ACHN (cell line): ENCODE measurements around the gene C7orf33.
"Not testable (repeated sequence)": the region's sequence is repeated elsewhere in the genome, so short reads cannot be mapped to it uniquely, and the experiment has no call there.

Experiments
- DNase-seq: peaks from one replicate; pipeline ENCODE4 v3.0.0-alpha.2; 2015
- in situ Hi-C: cut with HindIII; loops from 2 replicates; pipeline ENCODE4 v1.10.0; 2017; ENCODE audit warnings: low sequenced_read_pairs, low pct_ligation_motif_present, low pct_unique_long_range_greater_than_20kb

Gene C7orf33

DNA sequence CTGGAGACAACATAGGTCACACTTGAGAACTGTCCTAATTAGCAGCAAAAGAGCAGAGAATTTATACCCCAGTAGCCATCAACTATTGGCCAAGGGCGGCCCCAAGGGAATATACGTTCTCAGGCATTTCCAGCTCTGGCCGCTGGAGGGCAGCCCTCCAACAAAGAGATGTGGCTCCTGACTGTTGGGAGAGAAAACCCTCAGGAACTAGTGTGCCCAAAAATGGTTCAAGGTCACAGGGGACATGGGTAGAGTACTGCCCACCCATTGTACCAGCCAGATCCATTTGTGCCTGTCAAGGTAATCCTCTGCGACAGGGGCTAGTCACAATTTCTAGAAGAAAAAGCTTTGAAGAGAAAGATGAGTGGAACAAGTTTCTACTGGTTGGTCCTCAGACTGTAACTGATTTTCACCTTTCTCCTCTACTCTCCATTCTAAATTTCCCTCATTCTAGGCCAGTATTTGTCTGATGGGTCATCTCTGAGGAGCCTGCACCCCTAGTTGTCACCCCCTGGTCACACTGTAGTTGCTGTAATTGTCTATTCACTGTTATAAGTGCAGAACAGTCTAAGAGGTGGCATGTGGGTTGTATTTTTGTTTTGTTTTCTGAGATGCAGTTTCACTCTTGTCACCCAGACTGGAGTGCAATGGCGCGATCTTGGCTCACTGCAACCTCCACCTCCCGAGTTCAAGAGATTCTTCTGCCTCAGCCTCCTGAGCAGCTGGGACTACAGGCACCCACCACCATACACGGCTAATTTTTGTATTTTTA is 14.7 kb upstream of the C7orf33 start:
- in situ Hi-C loops: no loop called here

DNA sequence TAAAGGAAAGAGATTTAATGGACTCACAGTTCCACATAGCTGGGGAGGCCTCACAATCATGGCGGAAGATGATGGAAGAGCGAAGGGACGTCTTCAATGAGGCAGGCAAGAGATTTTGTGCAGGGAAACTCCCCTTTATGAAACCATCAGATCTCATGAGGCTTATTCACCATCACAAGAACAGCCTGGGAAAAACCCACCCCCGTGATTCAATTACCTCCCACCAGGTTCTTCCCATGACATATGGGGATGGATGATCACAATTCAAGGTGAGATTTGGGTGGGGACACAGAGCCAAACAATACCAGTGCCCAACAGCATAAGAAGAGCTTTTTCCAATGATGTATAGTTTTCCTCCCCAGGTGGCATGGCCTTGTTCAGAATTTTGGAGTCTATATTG is 11.2 kb upstream of the C7orf33 start:
- in situ Hi-C loops: no loop called here
- no peak for DNase-seq

More for the DNA sequence above, 14.7 kb upstream of the C7orf33 start:
- DNase-seq: peak; percentile 75

DNA sequence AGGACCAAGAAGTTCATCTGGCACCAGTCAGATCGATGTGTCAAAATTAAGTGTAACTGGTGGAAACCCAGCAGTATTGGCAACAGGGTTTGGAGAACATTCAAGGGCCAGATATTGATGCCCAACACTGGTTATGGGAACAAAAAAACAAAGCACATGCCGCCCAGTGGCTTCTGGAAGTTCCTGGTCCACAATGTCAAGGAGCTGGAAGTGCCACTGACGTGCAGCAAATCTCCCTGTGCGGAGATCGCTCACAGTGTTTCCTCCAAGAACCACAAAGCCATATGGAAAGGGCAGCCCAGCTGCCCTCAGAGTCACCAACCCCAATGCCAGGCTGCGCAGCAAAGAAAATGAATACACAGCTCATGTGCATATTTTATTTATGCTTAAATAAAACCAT is 10.1 kb upstream of the C7orf33 start:
- DNase-seq: no peak
- in situ Hi-C loops: no loop called here

DNA sequence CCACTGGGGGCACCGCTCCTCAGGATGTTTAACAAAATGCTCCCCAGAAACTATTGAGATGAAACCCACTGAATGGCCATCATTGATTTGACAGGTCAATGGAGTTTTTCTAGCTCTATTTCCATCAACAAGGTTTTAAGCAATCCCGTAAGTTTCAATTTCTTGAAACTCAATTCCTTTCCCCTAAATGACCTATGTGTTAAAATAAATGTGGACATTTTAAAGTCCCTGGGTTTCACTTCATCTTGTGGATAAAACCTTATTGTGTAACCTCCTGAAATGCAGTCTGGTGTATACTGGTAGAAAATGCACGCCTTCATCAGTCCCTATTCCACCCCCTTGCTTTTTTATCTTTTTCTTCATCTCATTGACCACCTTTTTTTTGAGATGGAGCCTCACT is 8.9 kb upstream of the C7orf33 start:
- in situ Hi-C loops: no loop called here
- no peak for DNase-seq

DNA sequence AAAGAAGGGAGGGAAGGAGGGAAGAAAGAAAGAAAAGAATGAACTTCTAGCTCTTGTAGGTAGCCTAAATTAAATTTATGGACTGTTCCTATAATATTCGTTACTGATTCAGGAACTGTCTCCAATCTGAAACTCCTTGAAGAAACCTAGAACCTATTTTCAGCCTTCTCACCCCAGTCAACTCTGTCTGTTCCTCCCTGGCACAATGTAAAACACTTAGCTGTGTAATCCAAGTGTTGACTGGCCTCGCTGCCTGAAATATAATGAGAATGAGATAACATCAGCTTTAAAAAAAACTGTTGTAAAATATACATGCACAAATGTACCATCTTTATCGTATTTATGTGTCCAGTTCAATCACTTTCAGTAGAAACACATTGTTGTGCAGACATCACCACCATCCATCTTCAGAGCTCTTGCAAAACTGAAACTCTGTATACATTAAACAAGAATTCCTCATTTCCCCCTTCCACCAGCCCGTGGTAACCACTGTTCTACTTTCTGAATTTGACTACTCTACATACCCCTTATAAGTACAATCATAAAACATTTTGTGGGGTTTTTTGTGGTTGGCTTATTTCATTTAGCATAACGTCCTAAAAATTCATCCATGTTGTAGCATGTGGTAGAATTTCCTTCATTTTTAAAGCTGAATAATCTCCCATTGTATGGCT is 6.3 kb upstream of the C7orf33 start:
- in situ Hi-C loops: no loop called here
- DNase-seq: no peak

DNA sequence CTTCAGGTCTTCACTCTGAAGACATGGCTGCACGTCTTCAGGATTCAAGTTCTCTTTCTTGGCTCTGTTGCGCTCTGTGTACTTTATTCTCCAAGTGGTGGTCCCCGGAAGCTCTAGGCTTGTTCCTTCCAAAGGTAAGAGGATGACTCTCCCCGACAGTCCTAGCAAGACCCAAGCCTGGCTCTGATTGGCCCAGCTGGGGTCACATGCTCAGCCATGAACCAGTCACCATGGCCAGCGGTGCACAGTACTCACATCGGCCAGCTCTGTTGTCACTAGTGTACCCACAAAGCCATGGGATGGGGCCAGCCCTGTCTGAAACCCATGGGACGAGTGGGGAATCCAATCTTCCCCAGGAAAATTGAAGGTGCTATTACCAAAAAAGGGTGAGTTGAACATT is 5.2 kb upstream of the C7orf33 start:
- in situ Hi-C loops: no loop called here
- no peak for DNase-seq

DNA sequence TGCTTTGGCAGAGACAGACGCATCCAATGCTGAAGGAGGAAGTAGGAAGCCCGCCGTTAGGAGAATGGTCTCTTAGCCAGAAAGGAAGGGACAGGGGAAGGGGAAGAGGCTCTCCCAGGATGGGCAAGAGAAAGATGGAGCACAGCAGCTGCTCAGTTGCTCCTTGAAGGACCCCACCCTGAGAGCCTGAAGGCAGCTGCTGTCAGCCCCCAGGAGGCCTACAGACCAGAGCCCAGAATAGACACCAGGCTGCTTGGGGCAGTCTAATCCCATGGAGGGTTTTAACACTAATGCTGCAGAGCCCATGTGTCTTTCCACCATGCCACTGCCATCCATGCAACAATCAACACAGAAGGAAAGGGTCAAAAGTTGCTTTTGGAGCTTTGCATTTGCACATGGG is 3.5 kb upstream of the C7orf33 start:
- in situ Hi-C loops: no loop called here
- DNase-seq: no peak

DNA sequence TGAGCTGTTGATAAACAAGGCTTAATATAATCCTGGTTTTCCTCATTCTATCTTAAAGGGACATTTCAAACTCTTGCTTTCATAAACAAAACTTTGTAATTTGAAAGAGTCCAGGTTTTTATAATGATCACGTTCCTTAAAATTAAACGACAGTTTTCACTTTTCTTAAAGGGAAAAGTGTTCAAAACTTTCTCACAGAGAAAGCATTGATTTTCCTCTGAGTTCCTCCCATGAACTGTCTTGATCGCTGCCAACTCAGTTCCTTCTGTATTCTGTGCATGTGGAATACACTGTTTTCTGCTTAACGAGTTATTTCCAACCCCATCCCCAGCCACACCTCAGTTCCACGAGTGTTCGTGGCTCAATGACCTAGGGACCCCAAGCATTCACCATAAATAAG is 2.4 kb upstream of the C7orf33 start:
- in situ Hi-C loops: no loop called here

DNA sequence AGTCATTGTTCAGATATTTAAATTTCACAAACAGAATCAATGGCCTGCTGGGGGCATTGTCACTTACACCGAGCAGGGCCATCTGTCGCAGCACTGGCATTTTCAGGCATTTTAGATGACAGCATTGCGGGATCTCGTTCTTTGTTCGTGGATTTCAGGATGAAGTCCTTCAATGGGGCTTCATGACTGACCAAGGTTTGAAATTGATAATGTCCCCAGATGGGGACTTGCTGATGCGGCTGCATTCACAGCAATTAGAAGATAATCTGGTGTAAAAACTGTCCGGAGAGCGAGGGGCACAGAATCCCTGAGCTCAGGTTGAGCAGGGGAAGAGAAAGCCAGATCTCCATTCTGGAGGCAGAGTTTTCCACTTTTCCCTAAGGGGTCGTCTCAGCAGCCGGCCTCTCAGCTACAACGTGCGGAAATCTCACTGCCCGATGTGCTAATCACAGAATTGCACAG is 1.9 kb upstream of the C7orf33 start:
- in situ Hi-C loops: no loop called here
- DNase-seq: no peak

More for the DNA sequence above, 2.4 kb upstream of the C7orf33 start:
- DNase-seq: no peak

DNA sequence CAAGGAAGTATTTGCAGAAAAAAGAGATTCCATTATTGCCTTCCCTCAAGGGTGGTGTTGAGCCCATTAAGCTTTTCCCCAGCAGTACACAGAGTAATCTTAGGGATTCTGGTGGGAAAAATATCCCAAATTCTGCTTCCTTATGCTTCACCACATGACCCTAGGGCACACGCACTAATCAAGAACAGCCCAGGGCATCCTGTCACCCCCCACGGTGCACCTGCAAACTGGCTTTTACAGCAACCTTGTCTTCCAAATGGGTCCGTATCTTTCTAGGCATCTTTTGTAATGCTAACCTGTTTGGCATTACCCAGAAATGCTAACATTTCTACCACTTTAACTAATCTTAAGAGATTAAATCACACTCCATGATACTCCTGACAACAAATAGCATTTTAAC is 926 bp upstream of the C7orf33 start:
- DNase-seq: no peak
- in situ Hi-C loops: no loop called here

DNA sequence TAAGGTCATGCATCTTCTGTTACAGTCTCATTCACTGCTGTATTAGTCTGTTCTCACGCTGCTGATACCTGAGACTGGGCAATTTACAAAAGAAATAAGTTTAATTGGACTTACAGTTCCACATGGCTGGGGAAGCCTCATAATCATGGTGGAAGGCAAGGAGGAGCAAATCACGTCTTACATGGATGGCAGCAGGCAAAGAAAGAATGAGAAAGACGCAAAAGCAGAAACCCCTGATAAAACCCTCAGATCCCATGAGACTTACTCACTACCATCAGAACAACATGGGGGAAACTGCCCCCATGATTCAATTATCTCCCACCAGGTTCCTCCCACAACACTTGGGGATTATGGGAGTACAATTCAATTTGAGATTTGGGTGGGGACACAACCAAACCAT is 5.8 kb downstream of the C7orf33 start:
- in situ Hi-C loops, DNase-seq: not testable (repeated sequence)

DNA sequence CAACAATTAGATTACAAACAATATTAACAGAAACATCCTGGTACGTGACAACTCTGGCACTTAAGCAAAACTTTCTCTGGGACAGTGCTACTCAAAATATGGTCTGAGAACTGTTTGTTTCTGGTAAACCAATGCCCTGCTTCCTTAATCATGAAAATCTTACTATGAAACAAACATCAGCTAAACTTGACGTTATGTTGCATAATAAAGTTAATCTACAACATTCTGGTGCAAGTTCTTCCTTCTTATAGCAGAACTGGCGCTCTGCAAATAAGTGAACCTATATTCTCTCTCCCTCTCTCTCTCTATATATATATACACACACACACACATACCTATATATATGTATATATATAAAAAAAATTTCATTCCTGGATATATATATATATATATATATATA is 7.8 kb downstream of the C7orf33 start:
- in situ Hi-C loops: no loop called here
- DNase-seq: no peak

DNA sequence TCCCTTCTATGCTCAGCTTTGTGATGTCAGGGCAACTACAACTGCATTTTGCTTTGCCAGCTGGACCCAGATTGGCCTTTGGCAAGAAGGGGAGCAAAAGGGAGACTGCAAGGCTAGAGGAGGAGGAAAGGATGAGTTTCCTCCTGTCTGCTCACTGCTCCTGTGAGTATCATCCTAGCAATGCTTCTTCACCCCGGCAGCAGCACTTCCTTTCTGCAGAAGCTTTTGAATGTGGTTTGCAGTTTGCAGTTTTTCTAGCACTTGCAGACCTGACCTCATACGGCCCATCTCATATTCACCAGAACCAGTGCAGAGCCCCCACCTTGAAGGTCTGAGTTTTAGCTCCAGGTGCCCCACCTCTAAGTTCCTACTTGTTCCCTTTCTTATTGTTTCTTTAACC is 14.8 kb downstream of the C7orf33 start:
- in situ Hi-C loops: no loop called here
- DNase-seq: no peak

DNA sequence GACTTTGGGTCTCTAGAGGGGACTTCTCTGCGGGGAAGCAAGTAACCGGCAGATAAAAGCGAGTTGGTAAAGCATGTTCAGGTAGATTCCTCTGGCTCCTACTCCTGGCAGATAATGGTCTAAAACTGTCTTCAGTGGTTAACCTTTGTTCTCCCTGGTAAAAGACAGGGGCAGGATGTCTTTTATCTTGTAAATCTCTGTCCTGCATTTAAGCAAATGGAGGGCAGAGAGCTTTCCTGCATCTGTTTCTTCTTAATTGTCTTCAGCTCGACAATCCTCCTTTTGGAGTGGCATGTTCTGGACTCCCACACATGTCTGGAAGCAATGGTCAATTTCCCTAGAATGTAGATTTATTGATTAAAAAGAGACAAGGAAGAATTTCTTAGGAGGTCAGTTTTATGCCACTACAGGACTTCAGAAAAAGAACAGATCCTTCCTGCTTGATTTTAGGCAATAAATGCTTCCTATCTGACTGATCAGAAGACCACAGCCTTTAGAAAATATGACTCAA is 16.6 kb downstream of the C7orf33 start:
- in situ Hi-C loops: no loop called here
- DNase-seq: no peak

DNA sequence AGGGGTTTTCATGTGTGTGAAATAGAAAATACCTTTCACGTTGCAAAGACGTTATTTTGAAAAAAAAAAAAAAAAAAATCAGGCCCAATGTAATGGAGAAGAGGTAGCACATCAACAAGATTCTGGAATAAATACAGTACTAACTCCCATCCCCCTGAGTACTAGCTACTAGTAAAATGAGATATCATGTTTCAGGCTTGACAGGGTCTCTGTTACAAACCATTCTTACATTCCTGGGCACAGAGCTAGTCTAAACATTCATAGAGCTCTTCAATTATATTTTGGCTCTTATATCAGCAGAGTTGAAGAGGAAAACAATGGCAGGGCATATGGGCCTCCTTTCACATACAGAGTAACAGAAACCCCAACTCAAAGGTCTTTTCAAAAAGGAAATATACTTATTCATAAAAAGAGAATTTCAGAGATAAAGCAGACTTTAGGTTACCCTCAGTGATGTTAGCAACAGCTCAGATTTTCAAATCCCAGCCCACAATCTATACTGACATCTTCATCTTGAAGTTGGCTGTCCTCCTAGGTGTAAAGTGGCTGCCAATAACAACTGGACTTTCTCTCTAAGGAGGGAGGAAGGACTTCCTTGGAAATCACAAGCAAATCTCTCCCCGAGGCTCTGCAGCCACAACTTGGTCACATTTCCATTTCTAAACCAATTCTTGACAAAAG is 18.6 kb downstream of the C7orf33 start:
- in situ Hi-C loops: no loop called here
- no peak for DNase-seq

DNA sequence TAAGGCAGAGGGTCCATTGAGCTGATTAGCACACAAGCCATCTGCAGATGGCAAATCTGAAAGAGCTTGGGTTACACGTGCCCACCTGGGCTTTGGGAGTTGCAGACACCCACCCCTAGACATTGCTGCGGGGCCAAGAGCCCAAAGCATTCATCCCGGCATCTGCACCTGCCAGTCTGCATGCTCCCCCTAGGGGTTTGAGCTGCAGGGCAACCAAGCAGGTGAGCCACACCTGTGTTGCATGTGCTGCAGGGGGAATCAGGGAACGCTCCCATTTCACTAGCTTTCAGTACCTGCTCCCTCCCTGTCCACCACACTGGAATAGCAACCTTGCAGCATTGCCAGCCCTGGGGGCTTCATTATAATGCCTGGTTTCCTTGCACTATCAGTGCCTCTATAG is 21.1 kb downstream of the C7orf33 start:
- in situ Hi-C loops: no loop called here
- DNase-seq: no peak

DNA sequence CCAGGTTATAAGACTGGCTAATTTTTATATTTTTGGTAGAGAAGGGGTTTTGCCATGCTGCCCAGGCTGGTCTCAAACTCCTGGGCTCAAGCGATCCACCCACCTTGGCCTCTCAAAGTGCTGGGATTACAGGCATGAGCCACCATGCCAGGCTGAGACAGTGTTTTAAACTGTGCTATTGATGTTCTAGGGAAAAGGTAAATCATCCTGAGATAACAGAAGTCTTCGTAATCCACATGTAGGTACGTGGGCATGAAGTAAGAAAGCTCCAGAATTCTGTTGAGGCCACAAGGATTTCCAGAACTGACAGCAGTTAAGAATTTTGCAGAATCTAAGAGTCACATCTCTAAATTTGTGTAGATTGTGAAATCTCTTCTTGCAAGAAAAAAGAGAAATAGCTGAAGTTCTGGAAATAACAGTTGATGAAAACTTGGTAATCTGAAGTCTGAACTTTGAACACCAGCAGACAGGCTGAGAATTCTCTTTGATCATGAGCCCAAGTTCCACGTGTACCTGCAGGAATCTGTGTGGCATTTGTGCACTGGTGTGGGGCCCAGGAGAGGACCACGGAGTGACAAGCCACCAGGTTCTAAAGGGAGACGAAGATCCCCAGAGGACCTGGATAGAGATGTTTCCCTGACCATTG is 24.6 kb downstream of the C7orf33 start:
- in situ Hi-C loops: no loop called here
- no peak for DNase-seq

DNA sequence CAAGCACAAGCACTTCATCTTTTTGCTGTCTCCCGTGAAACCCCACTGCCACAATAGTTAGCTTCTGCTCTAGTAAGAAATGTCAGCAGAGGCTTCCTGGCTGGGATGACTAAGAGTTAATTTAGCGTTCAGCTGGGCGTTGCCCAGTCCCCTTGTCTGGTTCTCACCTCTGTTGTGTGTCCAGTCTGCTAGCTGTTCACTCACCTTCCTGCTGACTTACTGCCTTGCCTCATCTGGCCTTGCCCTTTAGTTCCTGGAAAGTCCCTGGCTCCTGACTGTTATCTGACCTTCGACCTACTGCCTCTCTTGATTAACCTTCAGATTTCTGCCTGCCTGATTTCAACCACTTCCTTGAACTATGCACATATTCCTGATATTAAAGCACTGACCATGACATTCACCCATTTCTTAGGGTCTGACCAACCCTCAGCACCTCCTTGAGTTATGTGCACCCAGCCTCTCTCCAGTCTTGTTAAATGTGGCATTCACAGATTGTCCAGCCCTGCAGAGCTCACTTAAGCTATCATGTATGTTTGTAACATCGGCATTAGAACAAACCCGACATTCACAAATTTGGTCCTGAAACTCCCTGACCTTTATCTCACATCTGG is 30.3 kb downstream of the C7orf33 start:
- in situ Hi-C loops: no loop called here
- DNase-seq: no peak

DNA sequence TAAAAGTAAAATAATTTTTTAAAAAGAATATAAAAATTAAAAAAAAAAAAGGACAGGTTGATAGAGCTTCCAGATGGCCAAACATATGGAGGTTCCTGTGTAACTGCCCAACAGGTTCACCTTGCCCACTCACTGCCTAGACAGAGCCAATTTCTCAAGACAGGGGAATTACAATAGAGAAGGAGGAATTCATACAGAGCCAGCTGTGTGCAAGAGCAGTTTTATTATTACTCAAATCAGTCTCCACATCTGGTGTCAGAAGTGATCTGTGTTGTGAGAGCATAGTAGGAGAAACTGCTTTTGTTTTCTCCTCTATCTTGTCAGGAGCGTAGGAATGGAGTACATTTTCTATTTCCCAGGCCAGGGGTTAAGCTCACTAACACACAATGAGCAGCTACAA is 31.0 kb downstream of the C7orf33 start:
- no peak for DNase-seq
- in situ Hi-C loops: no loop called here
